DMS79 (cell line): ENCODE results near the gene EPHA5.

ENCODE experiments used
- DNase-seq: peaks from one replicate; lab custom pipeline; 2025; lab: John Stamatoyannopoulos, UW

The EPHA5 gene

DNA sequence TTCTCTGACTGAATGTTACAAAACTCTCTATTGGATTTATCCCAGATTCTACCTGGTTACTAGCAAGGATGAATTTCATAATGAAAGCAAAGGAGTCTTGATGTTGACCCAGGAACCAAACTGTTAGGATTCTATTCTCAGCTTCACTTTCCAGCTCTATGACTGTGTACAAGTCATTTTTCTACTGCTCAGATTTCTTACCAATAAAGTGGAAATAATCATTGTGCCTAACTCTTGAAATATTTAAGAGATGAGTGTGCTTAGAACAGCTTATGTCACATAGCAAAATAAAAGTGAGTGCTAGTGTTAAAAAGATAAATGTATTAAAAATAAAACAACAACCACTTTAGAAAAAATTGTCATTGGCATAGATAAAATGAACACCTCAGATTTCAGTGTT, 45.6 kb downstream of the EPHA5 start:
- no peak for DNase-seq

- no peak for DNase-seq
Measured at GRCh38 chr4:65623506-65623905, 46.8 kb downstream of the EPHA5 start.

- DNase-seq = no peak
Measured at GRCh38 chr4:65617416-65617815, 52.9 kb downstream of the EPHA5 start.

GRCh38 chr4:65604515-65604914, 65.8 kb downstream of the EPHA5 start:
- no peak for DNase-seq

GRCh38 chr4:65600656-65601055, 69.6 kb downstream of the EPHA5 start:
- DNase-seq = no peak

- no peak for DNase-seq
Measured at GRCh38 chr4:65599340-65599739, 70.9 kb downstream of the EPHA5 start.

DNA sequence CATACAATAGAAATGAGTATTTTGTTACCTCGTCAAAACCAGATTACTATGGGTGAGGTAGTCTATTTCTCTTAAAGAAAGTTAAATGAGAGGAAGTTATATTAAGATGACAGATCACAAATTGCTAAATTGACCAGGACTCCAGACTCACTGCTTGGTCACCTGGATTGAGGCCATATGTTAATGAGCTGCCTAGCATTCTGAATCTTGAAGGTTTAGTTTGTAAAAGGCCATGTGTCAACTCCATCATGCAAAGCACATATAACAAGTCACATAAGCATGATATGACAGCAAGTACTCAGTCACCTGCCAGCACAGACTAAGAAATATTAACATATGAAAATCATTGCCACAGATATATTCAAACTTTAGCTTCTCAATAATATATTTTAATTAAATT, 72.6 kb downstream of the EPHA5 start:
- no peak for DNase-seq

- no peak for DNase-seq
Measured at GRCh38 chr4:65592089-65592488, 78.2 kb downstream of the EPHA5 start.

GRCh38 chr4:65589921-65590320, 80.4 kb downstream of the EPHA5 start:
- no peak for DNase-seq

- DNase-seq = no peak
Measured at GRCh38 chr4:65589331-65589730, 81.0 kb downstream of the EPHA5 start.

DNA sequence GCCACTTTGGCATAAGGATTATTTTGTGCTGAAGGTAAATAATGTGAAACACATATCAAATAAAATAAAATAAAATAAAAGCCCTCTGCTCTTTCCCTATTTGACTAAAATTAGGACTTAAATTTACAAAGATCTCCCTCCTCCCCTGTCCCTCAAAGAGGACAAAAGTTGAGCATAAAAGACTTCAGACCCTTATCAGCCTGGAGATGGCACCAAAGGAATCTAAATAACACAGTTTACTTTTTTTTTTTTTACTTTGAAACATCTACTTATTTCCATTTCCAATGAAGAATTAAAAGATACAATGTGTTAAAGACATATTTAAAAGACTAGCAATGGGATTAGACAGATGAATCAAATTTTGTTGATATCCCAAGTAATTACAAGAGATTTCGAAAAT, 89.7 kb downstream of the EPHA5 start:
- no peak for DNase-seq

GRCh38 chr4:65566473-65566872, 103.8 kb downstream of the EPHA5 start:
- DNase-seq = no peak

GRCh38 chr4:65561164-65561563, 109.1 kb downstream of the EPHA5 start:
- no peak for DNase-seq

- no peak for DNase-seq
Measured at GRCh38 chr4:65559270-65559669, 111.0 kb downstream of the EPHA5 start.

- DNase-seq = no peak
Measured at GRCh38 chr4:65552057-65552456, 118.2 kb downstream of the EPHA5 start.

- DNase-seq = no peak
Measured at GRCh38 chr4:65550500-65550899, 119.8 kb downstream of the EPHA5 start.

- no peak for DNase-seq
Measured at GRCh38 chr4:65546882-65547416, 123.3 kb downstream of the EPHA5 start.

DNA sequence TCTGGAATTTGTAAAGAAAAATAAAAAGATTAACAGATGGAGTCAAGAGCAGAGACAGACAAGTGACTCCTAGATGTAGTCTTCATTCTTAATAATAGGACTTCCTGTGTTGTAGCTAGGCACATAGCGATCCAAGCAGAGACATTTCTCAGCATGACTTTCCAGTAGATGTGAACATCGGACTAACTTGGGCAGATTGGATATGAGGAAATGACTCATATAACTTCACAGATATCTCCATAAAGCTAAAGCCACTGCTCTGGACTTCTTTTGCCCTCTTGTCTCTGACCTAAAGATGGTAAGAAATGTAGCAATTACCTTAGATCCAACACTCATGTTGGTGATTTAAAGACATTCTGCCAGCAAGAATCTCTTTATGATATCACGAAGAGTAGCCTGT, 131.7 kb downstream of the EPHA5 start:
- DNase-seq = no peak

GRCh38 chr4:65535113-65535512, 135.2 kb downstream of the EPHA5 start:
- DNase-seq = no peak

- no peak for DNase-seq
Measured at GRCh38 chr4:65521666-65522065, 148.6 kb downstream of the EPHA5 start.

GRCh38 chr4:65515646-65516045, 154.6 kb downstream of the EPHA5 start:
- DNase-seq = no peak

- DNase-seq = no peak
Measured at GRCh38 chr4:65510976-65511375, 159.3 kb downstream of the EPHA5 start.

- DNase-seq = no peak
Measured at GRCh38 chr4:65508168-65508567, 162.1 kb downstream of the EPHA5 start.

- DNase-seq = no peak
Measured at GRCh38 chr4:65502131-65502701, 168.1 kb downstream of the EPHA5 start.
